Stimulated activated CD8-positive, alpha-beta memory T cell treated with anti-CD3 and anti-CD28 coated beads, Interleukin-4, amount 100 ng/mL, for 4 hours (primary cell): Measurements from ENCODE around the gene CETN1.

Experiments used
- DNase-seq, 2 donors: peaks; one replicate each; pipeline ENCODE4 v3.0.0-alpha.2; 2020; ENCODE audit warnings: low read depth in 2 of 2, low spot score in 1 of 2

Gene CETN1

DNA sequence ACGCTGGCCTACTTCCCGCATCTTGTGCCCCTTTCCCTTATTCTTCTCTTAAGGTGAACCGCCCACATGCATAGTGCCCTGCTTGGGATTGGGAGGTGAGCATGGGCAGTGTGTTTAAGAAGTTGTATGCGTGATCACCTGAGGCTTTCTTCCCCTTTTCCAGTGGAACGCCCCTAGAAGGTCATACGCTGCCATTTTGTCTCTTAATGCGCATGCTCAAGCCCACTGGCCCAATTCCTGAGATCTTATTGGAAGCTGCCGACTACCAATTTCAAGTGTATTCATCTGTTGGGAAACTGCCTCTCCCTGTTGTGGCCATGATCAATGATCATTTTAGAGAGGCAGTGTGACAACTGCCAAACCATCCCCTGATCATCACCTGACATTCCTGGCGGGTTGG lies 3.3 kb upstream of the CETN1 start:
- no peak for DNase-seq

DNA sequence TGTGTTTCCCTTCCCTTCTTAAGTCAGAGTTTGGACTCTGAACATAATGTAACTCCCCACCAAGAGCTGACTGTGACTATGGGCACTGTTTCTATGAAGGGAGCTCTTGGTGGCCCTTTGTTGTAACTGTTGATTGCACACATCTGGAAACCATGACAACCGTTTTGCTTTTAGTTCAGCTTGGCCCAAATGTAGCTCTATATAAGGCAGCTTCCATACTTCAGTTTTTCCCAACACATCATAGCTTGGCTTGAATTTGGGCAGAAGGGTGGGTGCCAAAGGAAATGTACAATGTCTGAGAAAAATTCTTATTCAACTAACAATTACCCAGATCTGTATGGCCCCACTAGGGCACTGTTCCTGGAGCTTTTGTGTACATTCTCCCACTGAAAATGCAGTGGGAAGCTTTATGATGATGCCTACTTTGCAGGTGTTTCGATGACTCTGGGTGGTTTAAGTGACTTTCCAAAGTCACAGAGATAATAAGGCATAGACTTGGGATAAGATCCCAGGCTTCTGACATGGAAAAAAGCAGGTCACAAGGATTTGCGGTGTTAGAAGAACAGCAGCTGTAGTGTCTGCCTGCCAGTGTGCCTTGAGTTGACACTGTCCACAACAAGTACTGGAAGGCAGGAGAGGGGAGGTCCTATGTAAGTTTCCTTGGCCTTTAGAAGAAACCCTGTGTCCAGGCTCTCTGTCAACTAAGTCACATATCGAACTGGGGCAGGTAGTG lies 2.4 kb upstream of the CETN1 start:
- DNase-seq = no peak

DNA sequence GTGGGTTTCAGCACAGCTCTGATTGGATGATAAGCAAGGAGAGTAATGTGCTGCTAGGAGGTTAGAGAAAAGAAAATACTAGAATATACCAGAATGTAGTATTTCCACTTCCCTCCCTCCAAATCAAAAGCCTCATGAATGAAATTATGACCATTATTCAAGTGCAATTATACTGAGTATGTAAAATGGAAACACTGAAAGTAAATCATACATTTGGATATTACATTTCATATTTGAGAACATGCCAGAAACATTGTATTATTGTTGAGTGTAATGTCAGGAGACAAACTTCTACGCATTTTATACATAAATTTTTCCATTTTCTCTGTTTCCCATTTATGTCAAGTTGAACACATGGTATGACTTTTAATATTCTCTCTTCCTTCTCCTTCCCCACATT lies 942 bp upstream of the CETN1 start:
- DNase-seq = no peak

DNA sequence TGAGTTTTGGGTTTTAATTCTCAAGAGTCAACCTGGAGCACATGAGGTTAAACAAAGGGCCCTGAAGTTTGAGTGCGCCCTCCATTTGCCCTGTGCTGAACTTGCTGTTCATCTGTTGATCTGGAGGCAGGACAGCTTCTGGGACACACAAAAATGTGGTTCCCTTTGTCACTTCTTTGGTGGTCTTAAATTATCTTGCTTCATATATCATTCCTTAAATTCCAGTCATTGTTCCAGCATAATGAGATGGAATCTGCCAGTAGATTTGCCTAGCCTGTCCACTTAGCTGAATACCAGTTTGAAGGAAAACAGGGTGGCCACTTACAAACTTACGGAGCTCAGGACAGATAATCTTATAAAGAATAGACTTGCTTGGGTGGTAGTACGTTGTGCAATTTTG lies 916 bp downstream of the CETN1 start:
- no peak for DNase-seq

DNA sequence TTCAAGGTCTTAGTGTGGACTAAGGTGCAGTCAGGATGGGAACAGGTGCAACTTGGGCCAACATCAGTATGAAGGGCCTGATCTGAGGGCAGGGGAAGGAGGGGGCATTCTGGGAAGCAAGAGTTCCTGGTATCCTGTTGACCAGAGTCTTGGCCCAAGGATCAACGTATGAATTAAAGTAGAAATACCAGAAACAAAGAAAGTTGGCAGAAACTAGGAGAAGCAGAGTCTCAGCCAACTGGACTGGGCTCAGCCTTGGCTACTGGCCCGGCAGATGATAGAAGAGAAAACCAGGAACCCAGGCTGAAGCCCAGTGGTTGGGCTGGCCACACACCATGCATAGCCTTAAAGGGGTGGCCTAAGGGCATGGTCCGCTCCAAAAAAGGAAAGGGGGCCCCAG lies 2.3 kb downstream of the CETN1 start:
- DNase-seq = no peak

DNA sequence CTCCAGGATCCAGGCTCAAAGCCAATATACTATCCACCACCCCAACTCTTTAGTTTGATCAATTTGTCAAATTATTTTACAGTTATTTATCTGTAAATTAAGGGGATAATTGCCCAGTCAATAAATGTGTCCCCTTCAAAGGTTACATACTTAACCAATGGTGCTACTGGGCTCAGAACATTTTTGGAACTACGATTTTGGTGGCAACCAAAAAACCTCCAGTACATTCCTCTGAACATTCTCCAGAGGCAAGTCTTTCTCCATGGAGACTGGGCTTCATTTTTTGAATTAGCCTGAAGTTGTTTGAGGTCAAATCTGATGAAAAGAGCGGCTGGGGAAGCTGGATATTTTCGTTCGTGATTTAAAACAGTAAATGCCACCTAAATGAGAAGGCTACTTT lies 14.9 kb downstream of the CETN1 start:
- no peak for DNase-seq

DNA sequence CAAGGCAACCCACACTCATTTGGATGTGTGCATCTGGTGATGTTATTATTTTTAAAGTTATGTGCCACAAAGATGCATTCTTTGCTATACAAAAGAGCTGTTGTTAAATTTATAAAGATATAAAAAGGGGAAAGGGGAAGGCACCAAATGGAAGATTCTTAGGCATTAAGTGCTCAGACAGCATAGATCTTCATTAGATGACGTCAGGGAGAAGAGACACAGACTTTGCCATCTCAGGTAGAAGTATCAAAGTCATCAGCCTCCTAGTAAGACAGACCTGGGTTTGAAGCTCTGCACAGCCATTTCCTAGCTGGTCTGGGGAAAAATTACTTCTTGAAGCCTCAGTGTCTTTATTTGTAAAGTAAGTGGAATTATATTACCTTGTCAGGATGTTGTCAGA lies 15.4 kb downstream of the CETN1 start:
- no peak for DNase-seq

DNA sequence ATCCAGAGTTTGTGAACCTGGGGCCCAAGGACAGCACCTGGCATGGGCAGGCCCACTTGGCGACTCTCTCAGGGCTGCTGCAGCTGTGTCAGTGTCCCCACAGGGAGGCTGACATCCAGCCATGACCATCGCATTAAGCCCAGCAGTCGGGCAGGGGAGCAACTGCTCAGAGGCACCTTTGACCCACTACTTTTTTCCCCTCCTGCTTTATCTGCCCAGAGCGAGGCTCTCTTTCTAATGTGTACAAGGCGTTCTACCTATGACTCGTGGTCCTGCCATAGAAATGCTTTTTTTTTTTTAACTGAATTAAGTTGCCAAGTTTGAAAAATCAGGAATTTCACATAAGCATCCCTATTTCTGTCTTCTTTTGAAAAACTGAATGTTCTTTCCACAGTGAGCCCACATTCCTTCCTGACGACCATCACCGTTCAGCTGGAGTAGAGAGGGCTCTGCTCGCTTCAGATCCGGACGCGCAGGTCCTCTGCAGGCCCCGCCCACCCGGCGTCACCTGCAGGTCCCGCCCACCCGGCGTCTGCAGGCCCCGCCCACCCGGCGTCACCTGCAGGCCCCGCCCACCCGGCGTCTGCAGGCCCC lies 16.2 kb downstream of the CETN1 start:
- DNase-seq = no peak

DNA sequence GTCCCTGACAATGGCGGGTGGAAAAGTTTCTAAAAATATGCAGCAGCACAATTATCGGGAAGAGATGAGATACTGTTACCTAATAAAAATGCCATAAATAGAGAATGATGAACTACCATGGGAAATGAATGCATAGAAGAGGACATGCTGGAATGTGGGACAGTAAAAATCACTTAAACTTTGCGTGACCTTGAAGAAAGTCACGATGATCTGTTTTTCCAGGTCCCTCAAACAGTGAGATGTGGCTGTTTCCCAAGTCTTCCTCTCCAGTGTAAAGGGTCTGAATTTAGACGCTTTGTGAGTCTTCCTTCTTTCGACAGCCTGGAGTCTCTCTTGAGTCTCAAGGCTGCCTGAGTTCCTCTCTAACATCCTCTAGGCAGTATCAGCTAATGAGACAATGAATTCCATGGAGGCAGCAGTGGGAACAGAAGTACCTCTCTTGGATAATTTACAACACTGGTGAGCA lies 18.0 kb downstream of the CETN1 start:
- DNase-seq = no peak

DNA sequence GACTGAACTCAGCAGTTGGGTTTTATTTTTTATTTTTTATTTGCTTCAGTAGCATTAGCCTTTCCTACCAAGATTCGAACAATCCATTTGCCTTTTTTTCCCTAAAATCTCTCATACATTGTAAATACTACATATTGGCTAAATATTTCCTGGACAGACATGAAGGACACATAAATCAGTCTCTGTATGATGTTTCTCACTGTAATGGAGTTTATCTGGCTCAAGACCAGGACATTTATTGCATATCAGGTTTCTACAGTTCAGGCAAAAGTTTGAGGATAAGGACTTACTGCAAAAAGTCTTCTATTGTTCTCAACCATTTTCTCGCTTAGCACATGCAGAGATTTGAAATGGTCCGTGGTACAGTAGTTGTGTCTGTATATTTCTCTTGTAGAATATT lies 19.9 kb downstream of the CETN1 start:
- no peak for DNase-seq

DNA sequence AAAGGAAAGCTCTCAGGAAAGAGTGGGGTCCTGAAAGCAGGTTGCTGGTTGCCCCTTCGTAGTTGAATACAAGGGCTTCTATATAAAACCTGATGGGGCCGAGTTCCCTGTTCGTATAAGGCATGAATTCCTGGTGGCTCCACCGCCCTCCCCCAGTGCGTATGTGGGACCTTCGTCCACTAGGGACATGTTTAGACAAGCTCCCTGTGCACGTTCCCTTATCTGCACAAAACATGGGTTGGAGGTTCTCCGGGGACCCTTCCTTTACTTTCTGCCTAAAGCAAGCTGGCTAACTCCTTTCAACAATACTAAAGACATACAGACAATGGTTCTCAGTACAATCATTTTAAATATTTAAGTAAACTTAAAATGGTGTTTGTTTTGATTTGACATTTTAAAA lies 24.6 kb downstream of the CETN1 start:
- no peak for DNase-seq

DNA sequence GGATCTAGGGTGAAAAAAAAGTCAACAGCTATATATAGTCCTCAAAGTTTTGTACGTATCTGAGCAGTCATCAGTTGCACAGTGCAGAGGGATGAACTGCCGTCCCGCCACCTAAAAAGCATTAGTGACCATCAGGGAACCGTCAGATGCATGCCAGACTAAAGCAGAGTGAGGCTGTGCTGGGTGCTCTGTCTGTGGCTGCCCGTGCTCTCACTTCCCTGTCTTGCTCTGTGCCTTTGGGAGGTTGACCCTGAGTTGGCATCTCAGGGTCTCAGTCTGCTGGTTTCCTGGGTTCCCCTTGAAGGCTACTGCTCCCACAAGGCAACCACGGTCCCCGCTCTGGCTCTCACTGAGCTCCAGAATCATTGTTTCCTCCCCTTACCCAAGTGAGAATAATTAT lies 27.8 kb downstream of the CETN1 start:
- no peak for DNase-seq

DNA sequence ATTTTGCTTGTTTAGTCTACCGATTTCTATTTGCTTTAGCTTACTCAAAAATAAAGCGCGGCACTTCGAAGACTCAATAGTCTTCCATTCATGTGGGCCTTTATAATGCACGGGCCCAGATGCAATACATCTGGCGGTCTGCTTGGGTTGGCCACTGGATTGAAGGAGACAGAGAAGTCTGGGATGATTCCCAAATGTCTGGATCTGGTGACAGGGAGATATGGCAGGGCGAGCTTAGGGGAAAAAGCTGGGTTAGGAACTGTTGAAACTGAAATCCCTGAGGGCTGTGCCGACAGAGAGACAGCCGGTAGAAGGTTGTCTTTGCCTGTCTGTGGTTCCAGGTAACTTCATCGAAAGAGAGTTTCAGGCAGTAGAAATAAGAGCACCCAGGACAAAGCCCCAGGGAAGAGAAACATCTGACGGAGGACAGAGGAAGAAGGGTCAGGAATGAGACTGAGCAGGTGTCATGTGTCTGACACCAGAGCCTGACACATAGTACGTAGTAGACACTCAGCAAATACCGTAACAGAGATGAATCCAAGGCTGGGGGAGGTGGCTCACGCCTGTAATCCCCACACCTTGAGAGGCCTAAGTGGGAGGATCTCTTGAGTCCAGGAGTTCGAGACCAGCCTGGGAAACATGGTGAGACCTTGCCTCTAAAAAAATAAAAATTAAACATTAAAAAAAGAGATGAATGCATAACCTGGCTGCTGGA lies 30.2 kb downstream of the CETN1 start:
- DNase-seq = no peak

DNA sequence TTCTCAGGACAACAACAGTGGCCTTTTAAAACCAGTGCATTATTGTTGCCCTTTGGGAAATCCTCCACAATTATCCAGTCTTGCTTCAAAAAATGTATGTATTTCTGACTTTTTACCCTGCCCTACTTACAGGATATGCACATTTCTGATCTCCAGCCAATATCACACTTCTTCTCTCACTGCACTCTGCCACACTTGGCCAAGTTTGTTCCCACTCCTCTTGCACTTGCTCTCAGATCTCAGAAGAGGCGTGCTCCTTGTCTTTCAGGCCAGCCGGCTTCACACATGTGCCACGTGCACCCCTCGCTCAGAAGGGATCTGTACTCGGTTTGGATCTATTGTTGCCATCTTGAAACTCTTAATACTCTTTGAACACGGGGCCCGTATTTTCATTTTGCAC lies 32.0 kb downstream of the CETN1 start:
- no peak for DNase-seq

DNA sequence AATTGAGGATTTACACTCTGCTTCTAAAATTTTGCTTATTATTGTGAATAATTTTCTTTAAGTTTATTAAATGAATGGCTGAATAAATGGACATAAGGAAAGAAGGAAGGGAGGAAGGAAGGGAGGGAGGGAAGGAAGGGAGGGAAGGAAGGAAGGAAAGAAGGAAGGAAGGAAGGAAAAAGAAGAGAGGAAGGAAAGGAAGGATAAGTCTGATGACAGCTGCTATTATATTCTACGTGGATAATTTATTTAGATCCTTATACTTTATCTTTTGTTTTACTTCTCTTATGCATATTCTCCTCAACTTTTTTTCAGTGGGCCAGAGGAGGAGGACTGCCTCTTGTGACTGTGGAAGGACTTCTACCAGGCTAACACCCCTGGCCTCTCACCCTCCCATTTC lies 34.0 kb downstream of the CETN1 start:
- no peak for DNase-seq

DNA sequence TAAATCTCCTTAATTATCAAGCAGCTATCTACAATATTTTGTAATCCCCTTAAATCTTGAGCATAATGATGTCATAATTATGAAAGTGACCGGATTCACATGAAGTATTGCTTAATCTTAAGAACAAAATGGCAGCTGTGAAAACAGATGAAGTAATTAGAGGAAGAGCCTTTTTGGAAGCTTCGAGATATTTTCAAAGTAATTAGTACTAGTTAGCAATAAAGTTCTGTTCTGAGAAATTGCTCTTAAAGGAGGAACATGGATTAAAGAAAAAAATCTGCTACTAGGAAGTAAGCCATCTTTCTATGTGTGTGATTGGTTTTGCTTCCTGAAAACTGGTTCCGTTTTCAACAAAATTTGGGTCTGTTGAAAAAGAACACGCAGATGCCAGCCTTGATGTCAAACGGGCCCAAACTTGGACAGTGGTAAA lies 34.9 kb downstream of the CETN1 start:
- DNase-seq = no peak

DNA sequence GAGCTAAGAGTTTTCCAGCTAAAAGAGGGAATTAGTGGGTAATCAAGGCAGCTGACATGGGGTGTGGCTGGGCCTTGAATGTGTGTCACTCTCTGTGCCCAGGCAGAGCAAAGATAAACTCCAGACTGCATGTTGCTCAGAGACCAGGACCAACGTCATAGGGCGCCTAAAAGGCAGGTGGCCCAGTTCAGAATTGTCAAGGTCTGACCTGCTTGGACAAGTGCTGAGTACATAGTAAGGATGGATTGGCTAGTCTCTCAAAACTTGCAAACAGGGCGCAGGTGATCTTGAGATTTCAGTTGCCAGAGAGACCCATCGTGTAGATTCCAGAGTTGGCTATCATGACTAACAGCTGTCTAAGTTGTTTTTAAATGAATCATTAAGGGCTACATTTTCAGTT lies 35.6 kb downstream of the CETN1 start:
- DNase-seq = no peak

DNA sequence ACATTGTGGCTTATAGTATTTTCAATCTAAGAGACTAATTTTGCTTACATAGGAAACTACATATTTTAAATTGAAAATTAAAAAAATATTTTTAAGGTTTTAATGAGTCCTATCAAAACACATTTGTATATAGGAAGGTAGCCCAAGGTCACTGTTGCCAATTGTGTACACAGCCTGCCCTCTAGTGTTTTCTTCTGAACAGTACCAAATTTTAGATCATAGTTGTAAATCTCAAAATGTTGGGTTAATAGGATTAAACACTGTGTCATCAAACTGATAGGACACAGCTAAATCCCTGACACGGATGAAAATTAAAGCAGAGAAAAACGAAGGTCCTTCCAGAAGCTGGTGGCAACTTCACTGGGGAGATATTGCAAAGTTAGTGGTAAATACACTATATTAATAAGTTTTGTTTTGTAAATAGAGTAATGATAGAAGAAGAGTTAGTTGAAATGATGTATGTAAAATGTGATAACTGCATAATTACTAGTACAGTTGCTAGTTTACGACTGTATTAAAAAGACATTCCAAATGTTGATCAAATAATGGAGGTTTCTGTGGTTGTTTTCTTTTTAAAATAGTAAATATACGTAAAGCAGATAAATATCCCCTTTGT lies 36.3 kb downstream of the CETN1 start:
- DNase-seq = no peak

DNA sequence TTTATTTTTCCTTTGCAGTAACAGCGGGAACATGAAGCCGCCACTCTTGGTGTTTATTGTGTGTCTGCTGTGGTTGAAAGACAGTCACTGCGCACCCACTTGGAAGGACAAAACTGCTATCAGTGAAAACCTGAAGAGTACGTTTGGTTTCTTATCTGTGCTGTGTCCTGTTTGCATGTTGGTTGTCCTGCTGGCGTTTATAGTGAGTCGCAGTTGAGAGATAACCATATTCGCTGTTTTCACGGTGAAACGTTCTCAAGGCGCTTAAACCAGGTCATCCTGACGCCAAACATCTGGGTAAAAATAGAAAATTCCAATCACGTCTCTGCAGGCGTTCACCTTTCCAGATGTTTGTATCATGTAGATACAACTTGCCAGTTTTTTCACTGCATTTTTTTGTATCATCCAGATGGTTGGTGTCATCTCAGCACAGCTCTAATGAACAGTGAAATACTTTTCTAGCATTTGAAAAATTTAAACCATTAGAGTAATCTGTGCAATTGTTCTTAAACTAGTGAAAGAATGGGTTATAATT lies 37.9 kb downstream of the CETN1 start:
- DNase-seq = no peak

DNA sequence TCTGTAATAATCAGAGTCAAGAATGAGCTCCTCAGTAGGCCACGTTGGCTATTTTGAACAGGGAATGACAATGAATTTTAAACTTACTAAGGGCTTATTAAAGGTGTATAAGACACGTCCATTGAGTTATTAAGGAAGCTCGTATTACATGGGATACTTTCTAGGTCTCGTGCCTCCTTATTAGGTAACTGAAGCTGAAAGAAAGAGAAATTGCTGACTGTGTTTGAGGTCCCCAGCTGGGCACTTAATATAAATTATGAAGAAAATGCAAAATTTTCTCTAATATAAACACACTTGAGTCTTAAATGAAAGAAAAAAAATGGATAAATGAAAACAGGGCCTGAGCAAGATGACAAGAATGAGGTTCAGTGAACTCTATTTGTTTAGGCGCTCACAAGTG lies 38.4 kb downstream of the CETN1 start:
- no peak for DNase-seq

DNA sequence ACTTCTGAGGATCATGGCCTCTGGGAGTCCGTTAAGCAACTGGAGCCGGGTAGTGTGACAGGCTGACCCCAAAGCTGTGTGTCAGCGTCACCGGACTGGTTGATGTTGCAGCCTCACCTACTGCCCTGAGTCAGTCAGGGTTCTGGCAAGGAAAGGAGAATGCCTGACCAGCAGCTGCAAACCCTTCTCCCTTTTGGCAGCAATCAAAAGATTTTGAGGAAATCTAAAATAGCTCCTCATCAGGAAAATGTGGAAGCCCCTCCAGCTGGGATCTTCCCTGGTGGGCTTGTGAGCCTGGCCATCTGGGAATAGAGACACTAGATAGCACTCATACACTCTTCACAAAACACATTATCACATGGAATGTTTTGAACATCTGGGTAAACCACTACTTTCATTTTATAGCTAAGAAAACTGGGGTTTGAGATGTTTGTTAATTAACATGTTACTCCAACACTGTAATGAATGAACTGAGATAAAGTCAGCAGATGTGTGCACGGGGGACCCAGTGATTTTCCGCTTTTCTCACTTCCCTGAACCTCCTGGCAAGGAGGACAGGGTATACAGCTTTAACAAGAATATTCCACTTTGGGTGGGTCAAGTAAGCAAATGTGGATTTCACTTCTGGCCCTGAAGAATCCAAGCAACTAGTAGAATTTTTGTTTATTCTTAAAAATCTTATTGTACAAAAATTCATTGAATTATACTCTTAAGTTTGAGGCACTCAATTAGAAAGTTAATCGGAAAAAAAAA lies 41.3 kb downstream of the CETN1 start:
- DNase-seq = no peak
